H9 (cell line): Measurements from ENCODE around the gene MS4A14. TPM values are rescaled to one million over a fixed set of nuclear protein-coding genes. Genes with fewer than 3 reads are reported as not detected.

Source experiments
- DNase-seq: peaks from one replicate; pipeline ENCODE4 v3.0.0-alpha.2; 2017
- H2AFZ ChIP-seq: one replicate; pipeline ENCODE4 v1.6.1; 2013; ENCODE audit warnings: mild to moderate bottlenecking, low read length, control low read depth, moderate library complexity
- H2AK5ac ChIP-seq: 2 replicates; pipeline ENCODE4 v1.6.1; 2013; ENCODE audit warnings: low read length, control low read depth, mixed read lengths; ENCODE audit not compliant: insufficient read length
- H2BK120ac ChIP-seq: one replicate; pipeline ENCODE4 v1.6.1; 2013; ENCODE audit warnings: low read depth, mild to moderate bottlenecking, low read length, control low read depth, inconsistent platforms; ENCODE audit not compliant: poor library complexity, severe bottlenecking
- H2BK12ac ChIP-seq: 2 replicates; pipeline ENCODE4 v1.6.1; 2013; ENCODE audit warnings: low read length, control low read depth, mixed read lengths, low read depth; ENCODE audit not compliant: insufficient read length
- H2BK15ac ChIP-seq: 2 replicates; pipeline ENCODE4 v1.6.1; 2013; ENCODE audit warnings: low read depth, low read length, control low read depth
- H2BK20ac ChIP-seq: one replicate; pipeline ENCODE4 v1.6.1; 2013; ENCODE audit warnings: low read depth, mild to moderate bottlenecking, low read length, control low read depth, inconsistent platforms; ENCODE audit not compliant: poor library complexity, severe bottlenecking
- H2BK5ac ChIP-seq: 2 replicates; pipeline ENCODE4 v1.6.1; 2013; ENCODE audit warnings: low read length, control low read depth, mixed read lengths; ENCODE audit not compliant: insufficient read length
- H3K14ac ChIP-seq: 2 replicates; pipeline ENCODE4 v1.6.1; 2013; ENCODE audit warnings: low read length, control low read depth; ENCODE audit not compliant: insufficient read depth
- H3K18ac ChIP-seq: 2 replicates; pipeline ENCODE4 v1.6.1; 2013; ENCODE audit warnings: low read depth, mild to moderate bottlenecking, mixed read lengths, low read length, control low read depth; ENCODE audit not compliant: insufficient read length
- H3K23ac ChIP-seq: 2 replicates; pipeline ENCODE4 v1.6.1; 2013; ENCODE audit warnings: low read length, control low read depth, mixed read lengths, low read depth; ENCODE audit not compliant: insufficient read length
- H3K23me2 ChIP-seq: 2 replicates; pipeline ENCODE4 v1.6.1; 2013; ENCODE audit warnings: low read depth, mild to moderate bottlenecking, mixed read lengths, low read length, control low read depth; ENCODE audit not compliant: insufficient read length, poor library complexity, severe bottlenecking
- H3K27ac ChIP-seq: 2 replicates; pipeline ENCODE4 v1.5.1; 2013; ENCODE audit warnings: low read length, control low read depth, mixed read lengths, low read depth; ENCODE audit not compliant: insufficient read length
- H3K27me3 ChIP-seq: 2 replicates; pipeline ENCODE4 v1.6.1; 2013; ENCODE audit warnings: low read length, control low read depth, inconsistent platforms; ENCODE audit not compliant: insufficient read depth
- H3K4ac ChIP-seq: 2 replicates; pipeline ENCODE4 v1.6.1; 2013; ENCODE audit warnings: low read depth, mild to moderate bottlenecking, control low read depth, inconsistent platforms, low read length, moderate library complexity
- H3K4me1 ChIP-seq: 2 replicates; pipeline ENCODE4 v1.6.1; 2013; ENCODE audit warnings: low read length, control low read depth, inconsistent platforms; ENCODE audit not compliant: insufficient read depth
- H3K4me2 ChIP-seq: 2 replicates; pipeline ENCODE4 v1.6.1; 2013; ENCODE audit warnings: low read length, control low read depth, mixed read lengths; ENCODE audit not compliant: insufficient read length, insufficient read depth
- H3K56ac ChIP-seq: 2 replicates; pipeline ENCODE4 v1.6.1; 2013; ENCODE audit warnings: low read depth, mild to moderate bottlenecking, mixed read lengths, low read length, control low read depth; ENCODE audit not compliant: insufficient read length
- H3K79me1 ChIP-seq: 2 replicates; pipeline ENCODE4 v1.6.1; 2013; ENCODE audit warnings: low read depth, mild to moderate bottlenecking, moderate library complexity, low read length, control low read depth, inconsistent platforms; ENCODE audit not compliant: insufficient read depth, poor library complexity, severe bottlenecking
- H3K79me2 ChIP-seq: 2 replicates; pipeline ENCODE4 v1.6.1; 2013; ENCODE audit warnings: low read length, control low read depth, inconsistent platforms; ENCODE audit not compliant: insufficient read depth
- H3K9ac ChIP-seq: 2 replicates; pipeline ENCODE4 v1.6.1; 2013; ENCODE audit warnings: low read length, control low read depth, mixed read lengths; ENCODE audit not compliant: insufficient read length; ENCODE audit errors: extremely low read depth
- H3K9me3 ChIP-seq: one replicate; pipeline ENCODE4 v1.6.1; 2013; ENCODE audit warnings: low read depth, low read length, inconsistent platforms; ENCODE audit not compliant: control insufficient read depth
- H3T11ph ChIP-seq: one replicate; pipeline ENCODE4 v1.6.1; 2013; ENCODE audit warnings: mild to moderate bottlenecking, low read length, control low read depth, inconsistent platforms
- H4K20me1 ChIP-seq: one replicate; pipeline ENCODE4 v1.6.1; 2013; ENCODE audit not compliant: control insufficient read depth, insufficient read length, insufficient read depth
- H4K5ac ChIP-seq: 2 replicates; pipeline ENCODE4 v1.6.1; 2013; ENCODE audit warnings: low read depth, mild to moderate bottlenecking, mixed read lengths, low read length, control low read depth; ENCODE audit not compliant: insufficient read length
- H4K8ac ChIP-seq: replicated peaks from 2 replicates; pipeline ENCODE4 v1.6.1; 2013; ENCODE audit warnings: low read length, control low read depth, mixed read lengths, low read depth; ENCODE audit not compliant: insufficient read length
- H4K91ac ChIP-seq: 2 replicates; pipeline ENCODE4 v1.6.1; 2013; ENCODE audit warnings: low read depth, mild to moderate bottlenecking, moderate library complexity, mixed read lengths, low read length, control low read depth; ENCODE audit not compliant: insufficient read length
- H3K27ac Mint-ChIP-seq, 3 experiments: 2 replicates in 2 of 3; 3 replicates in 1 of 3; pipeline ENCODE4 v1.8.0; 2020 to 2021; ENCODE audit warnings: mixed read lengths in 3 of 3, mild to moderate bottlenecking in 1 of 3, moderate library complexity in 1 of 3
- H3K27me3 Mint-ChIP-seq: 2 replicates; pipeline ENCODE4 v1.8.0; 2021; ENCODE audit warnings: low read depth, mild to moderate bottlenecking, moderate library complexity, mixed read lengths
- H3K36me3 Mint-ChIP-seq, 3 experiments: 2 replicates in 2 of 3; 3 replicates in 1 of 3; pipeline ENCODE4 v1.8.0; 2020 to 2021; ENCODE audit warnings: low read depth in 3 of 3, mixed read lengths in 3 of 3; ENCODE audit not compliant: insufficient read depth in 1 of 3
- H3K4me1 Mint-ChIP-seq, 2 experiments: 2 replicates each; pipeline ENCODE4 v1.8.0; 2020; ENCODE audit warnings: mixed read lengths in 2 of 2
- H3K4me3 Mint-ChIP-seq, 2 experiments: 2 replicates in 1 of 2; 3 replicates in 1 of 2; pipeline ENCODE4 v1.8.0; 2020 to 2021; ENCODE audit warnings: mild to moderate bottlenecking in 2 of 2, mixed read lengths in 2 of 2, moderate library complexity in 1 of 2
- H3K9me3 Mint-ChIP-seq, 2 experiments: 2 replicates in 1 of 2; 3 replicates in 1 of 2; pipeline ENCODE4 v1.8.0; 2020; ENCODE audit warnings: mild to moderate bottlenecking in 2 of 2, mixed read lengths in 2 of 2, moderate library complexity in 1 of 2
- CTCF ChIP-seq: fragments of 200-600 bp; sonication (generic); conservative IDR thresholded peaks from 3 replicates; pipeline ENCODE4 v1.8.0; 2021; ENCODE audit warnings: antibody characterized with exemption, mild to moderate bottlenecking
- total RNA-seq: library from RNA; stranded (reverse); gene quantifications from 2 replicates; pipeline ENCODE4 v1.2.1, GENCODE V29; 2021

The MS4A14 gene
- total RNA-seq, 1 experiment from 2014 or later: not detected

GRCh38 chr11:60390419-60390818 is 5.8 kb upstream of the MS4A14 start:
- Histone ChIP-seq H2BK20ac (no peak overlapping the region), H3K23ac (no peak overlapping the region), H4K8ac (no peak overlapping the region), H2AFZ (no peak overlapping the region), H4K5ac (no peak overlapping the region), H2AK5ac (no peak overlapping the region), H3K18ac (no peak overlapping the region), H3K4me2 (no peak overlapping the region), H3K56ac (no peak overlapping the region), H4K91ac (no peak overlapping the region), H3K4ac (no peak overlapping the region), H2BK12ac (no peak overlapping the region), H2BK5ac (no peak overlapping the region), H3K23me2 (no peaks in the 10 kb centered on the region), H3K4me1 (no peaks in the 10 kb centered on the region), H3T11ph (no peak overlapping the region), H3K27ac (no peak overlapping the region), H3K79me1 (no peaks in the 10 kb centered on the region), H3K27me3 (no peaks in the 10 kb centered on the region), H2BK120ac (no peak overlapping the region), H3K79me2 (no peaks in the 10 kb centered on the region), H2BK15ac (no peak overlapping the region), H3K9me3 (no peaks in the 10 kb centered on the region), H3K9ac (no peak overlapping the region), H3K14ac (no peak overlapping the region), H4K20me1 (no peaks in the 10 kb centered on the region)
- no peak overlapping the region; a peak in 1 of 7 replicates for H3K27ac Mint-ChIP-seq
- no peaks in the 10 kb centered on the region for H3K36me3 Mint-ChIP-seq
- no peaks in the 10 kb centered on the region for H3K9me3 Mint-ChIP-seq
- no peaks in the 10 kb centered on the region for H3K27me3 Mint-ChIP-seq
- no peak for TF ChIP-seq CTCF
- no peak for DNase-seq
- no peak overlapping the region for H3K4me3 Mint-ChIP-seq
- peaks cover 3 to 4% of the 10 kb centered on the region in 2 experiments for H3K4me1 Mint-ChIP-seq
